ENCODE measurements around the gene PLPPR2.

DNA sequence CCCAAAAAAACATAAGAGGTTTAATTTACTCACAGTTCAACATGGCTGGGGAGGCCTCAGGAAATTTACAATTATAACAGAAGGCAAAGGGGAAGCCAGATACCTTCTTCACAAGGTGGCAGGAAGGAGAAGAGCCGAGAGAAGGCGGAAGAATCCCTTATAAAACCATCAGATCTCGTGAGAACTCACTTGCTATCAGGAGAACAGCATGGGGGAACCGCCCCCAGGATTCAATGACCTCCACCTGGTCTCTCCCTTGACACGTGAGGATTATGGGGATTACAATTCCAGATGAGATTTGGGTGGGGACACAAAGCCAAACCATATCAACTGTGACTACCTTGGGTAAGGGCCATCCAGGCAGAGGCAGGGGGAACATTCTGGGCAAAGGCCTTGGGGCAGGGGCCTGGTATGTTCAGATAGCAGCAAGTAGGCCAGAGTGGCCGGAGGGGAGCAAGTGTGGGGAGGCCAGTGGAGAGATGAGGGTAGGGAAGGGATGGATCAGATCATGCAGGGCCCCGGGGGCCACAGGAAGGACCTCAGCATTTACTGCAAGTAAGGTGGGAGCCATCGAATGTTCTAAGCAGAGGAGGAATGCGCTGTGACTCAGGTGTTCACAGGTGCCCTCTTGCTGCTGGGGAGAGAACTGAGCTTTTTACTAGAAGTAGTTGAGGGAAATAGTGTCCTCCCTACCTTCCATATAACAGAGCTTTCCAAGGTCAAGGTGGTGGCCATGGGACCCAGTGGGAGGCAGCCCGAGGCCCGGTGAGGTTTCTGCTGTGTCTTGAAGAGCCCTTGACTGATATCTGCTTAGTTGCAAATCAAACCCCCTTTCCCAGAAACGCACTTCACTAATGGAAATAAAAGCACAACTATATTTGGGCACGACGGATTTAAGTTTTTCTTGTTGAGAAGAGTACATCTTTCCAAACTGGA, 33.8 kb upstream of the PLPPR2 start:
- TF ChIP-seq, protein P1, sequence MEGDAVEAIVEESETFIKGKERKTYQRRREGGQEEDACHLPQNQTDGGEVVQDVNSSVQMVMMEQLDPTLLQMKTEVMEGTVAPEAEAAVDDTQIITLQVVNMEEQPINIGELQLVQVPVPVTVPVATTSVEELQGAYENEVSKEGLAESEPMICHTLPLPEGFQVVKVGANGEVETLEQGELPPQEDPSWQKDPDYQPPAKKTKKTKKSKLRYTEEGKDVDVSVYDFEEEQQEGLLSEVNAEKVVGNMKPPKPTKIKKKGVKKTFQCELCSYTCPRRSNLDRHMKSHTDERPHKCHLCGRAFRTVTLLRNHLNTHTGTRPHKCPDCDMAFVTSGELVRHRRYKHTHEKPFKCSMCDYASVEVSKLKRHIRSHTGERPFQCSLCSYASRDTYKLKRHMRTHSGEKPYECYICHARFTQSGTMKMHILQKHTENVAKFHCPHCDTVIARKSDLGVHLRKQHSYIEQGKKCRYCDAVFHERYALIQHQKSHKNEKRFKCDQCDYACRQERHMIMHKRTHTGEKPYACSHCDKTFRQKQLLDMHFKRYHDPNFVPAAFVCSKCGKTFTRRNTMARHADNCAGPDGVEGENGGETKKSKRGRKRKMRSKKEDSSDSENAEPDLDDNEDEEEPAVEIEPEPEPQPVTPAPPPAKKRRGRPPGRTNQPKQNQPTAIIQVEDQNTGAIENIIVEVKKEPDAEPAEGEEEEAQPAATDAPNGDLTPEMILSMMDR (IDR thresholded peaks at IDR 0.05) = no peak
- TF ChIP-seq POLR2A (IDR thresholded peaks at IDR 0.05) = no peak
